Measurements from ENCODE around the gene PPP3CB. TPM values are rescaled to one million over a fixed set of nuclear protein-coding genes. Genes with fewer than 3 reads are reported as not detected.
A peak's percentile ranks its signal among the peaks of the same experiment; 100 is the strongest.

The PPP3CB gene
- total RNA-seq, 2 donors from 2014 or later = 31.8 to 37.4 TPM

- ATAC-seq (no peak), DNase-seq (no peak)
- H3K27ac Mint-ChIP-seq = no peak overlapping the region
- H3K4me1 Mint-ChIP-seq = peaks cover 15% of the 10 kb centered on the region
- H3K4me3 Mint-ChIP-seq = no peak overlapping the region
- no peaks in the 10 kb centered on the region for H3K9me3 ChIP-seq (ENCODE audit: control insufficient read depth, low read length, poor library complexity, severe bottlenecking)
- H3K36me3 Mint-ChIP-seq (ENCODE audit: low read depth) = peaks cover 14% of the 10 kb centered on the region
- H3K27me3 Mint-ChIP-seq = no peaks in the 10 kb centered on the region
Observed at GRCh38 chr10:73465978-73466726, 29.7 kb downstream of the PPP3CB start.

GRCh38 chr10:73460897-73461296 is 34.9 kb downstream of the PPP3CB start:
- H3K9me3 ChIP-seq (ENCODE audit: control insufficient read depth, low read length, poor library complexity, severe bottlenecking) = no peaks in the 10 kb centered on the region
- Mint-ChIP-seq H3K4me3 (no peak overlapping the region), H3K4me1 (peaks cover 16% of the 10 kb centered on the region), H3K36me3 (ENCODE audit: low read depth) (peaks cover 13% of the 10 kb centered on the region), H3K27ac (peak overlapping the region; percentile 57), H3K27me3 (no peaks in the 10 kb centered on the region)
- DNase-seq (no peak), ATAC-seq (no peak)

GRCh38 chr10:73459683-73460314 is 36.0 kb downstream of the PPP3CB start:
- H3K27ac Mint-ChIP-seq = peak overlapping the region; percentile 54
- no peaks in the 10 kb centered on the region for H3K9me3 ChIP-seq (ENCODE audit: control insufficient read depth, low read length, poor library complexity, severe bottlenecking)
- H3K36me3 Mint-ChIP-seq (ENCODE audit: low read depth) = peaks cover 15% of the 10 kb centered on the region
- no peaks in the 10 kb centered on the region for H3K27me3 Mint-ChIP-seq
- H3K4me3 Mint-ChIP-seq = no peak overlapping the region
- DNase-seq = no peak
- H3K4me1 Mint-ChIP-seq = peaks cover 16% of the 10 kb centered on the region
- ATAC-seq = no peak

- ATAC-seq = no peak
- Mint-ChIP-seq H3K4me3 (no peak overlapping the region), H3K27me3 (no peaks in the 10 kb centered on the region), H3K27ac (no peak overlapping the region), H3K36me3 (ENCODE audit: low read depth) (peaks cover 10% of the 10 kb centered on the region), H3K4me1 (peaks cover 11% of the 10 kb centered on the region)
- no peaks in the 10 kb centered on the region for H3K9me3 ChIP-seq (ENCODE audit: control insufficient read depth, low read length, poor library complexity, severe bottlenecking)
- DNase-seq = no peak
Observed at GRCh38 chr10:73456187-73456890, 39.5 kb downstream of the PPP3CB start.

- H3K4me3 Mint-ChIP-seq = no peak overlapping the region
- H3K9me3 ChIP-seq (ENCODE audit: control insufficient read depth, low read length, poor library complexity, severe bottlenecking) = no peaks in the 10 kb centered on the region
- H3K4me1 Mint-ChIP-seq = peaks cover 9% of the 10 kb centered on the region
- DNase-seq (no peak), ATAC-seq (no peak)
- no peak overlapping the region for H3K27ac Mint-ChIP-seq
- H3K36me3 Mint-ChIP-seq (ENCODE audit: low read depth) = peaks cover 4% of the 10 kb centered on the region
- no peaks in the 10 kb centered on the region for H3K27me3 Mint-ChIP-seq
Observed at GRCh38 chr10:73449113-73449512, 46.7 kb downstream of the PPP3CB start.

GRCh38 chr10:73448384-73448783 is 47.4 kb downstream of the PPP3CB start:
- ATAC-seq = no peak
- DNase-seq = no peak
- no peaks in the 10 kb centered on the region for H3K9me3 ChIP-seq (ENCODE audit: control insufficient read depth, low read length, poor library complexity, severe bottlenecking)
- Mint-ChIP-seq H3K27ac (no peak overlapping the region), H3K36me3 (ENCODE audit: low read depth) (peaks cover 2% of the 10 kb centered on the region), H3K4me1 (peaks cover 9% of the 10 kb centered on the region), H3K4me3 (no peak overlapping the region), H3K27me3 (no peaks in the 10 kb centered on the region)

- no peaks in the 10 kb centered on the region for H3K27me3 Mint-ChIP-seq
- H3K27ac Mint-ChIP-seq = peak overlapping the region; percentile 32
- H3K9me3 ChIP-seq (ENCODE audit: control insufficient read depth, low read length, poor library complexity, severe bottlenecking) = no peaks in the 10 kb centered on the region
- no peak for DNase-seq
- H3K4me3 Mint-ChIP-seq = no peak overlapping the region
- H3K4me1 Mint-ChIP-seq = peaks cover 9% of the 10 kb centered on the region
- H3K36me3 Mint-ChIP-seq (ENCODE audit: low read depth) = peaks cover 2% of the 10 kb centered on the region
- ATAC-seq = no peak
Observed at GRCh38 chr10:73446926-73447325, 48.9 kb downstream of the PPP3CB start.

- Mint-ChIP-seq H3K36me3 (ENCODE audit: low read depth) (no peaks in the 10 kb centered on the region), H3K27me3 (no peaks in the 10 kb centered on the region), H3K27ac (no peak overlapping the region), H3K4me3 (no peak overlapping the region), H3K4me1 (peaks cover 4% of the 10 kb centered on the region)
- ATAC-seq (no peak), DNase-seq (no peak)
- no peaks in the 10 kb centered on the region for H3K9me3 ChIP-seq (ENCODE audit: control insufficient read depth, low read length, poor library complexity, severe bottlenecking)
Observed at GRCh38 chr10:73444457-73444856, 51.4 kb downstream of the PPP3CB start.

GRCh38 chr10:73439605-73440312 is 56.1 kb downstream of the PPP3CB start:
- H3K9me3 ChIP-seq (ENCODE audit: control insufficient read depth, low read length, poor library complexity, severe bottlenecking) = no peaks in the 10 kb centered on the region
- peak overlapping the region; percentile 73 for H3K27ac Mint-ChIP-seq
- H3K4me1 Mint-ChIP-seq = peaks cover 2% of the 10 kb centered on the region
- H3K27me3 Mint-ChIP-seq = no peaks in the 10 kb centered on the region
- ATAC-seq = no peak
- H3K36me3 Mint-ChIP-seq (ENCODE audit: low read depth) = no peaks in the 10 kb centered on the region
- no peak overlapping the region for H3K4me3 Mint-ChIP-seq
- DNase-seq = no peak

- H3K36me3 Mint-ChIP-seq (ENCODE audit: low read depth) = no peaks in the 10 kb centered on the region
Observed at GRCh38 chr10:73439055-73439454, 56.8 kb downstream of the PPP3CB start.

GRCh38 chr10:73433538-73433867 is 62.3 kb downstream of the PPP3CB start, which contains the start of gene MSS51:
MSS51 (minus strand) TSS chr10:73433561; CDS start chr10:73428284, 5,277 bp downstream.
- ATAC-seq (peak; percentile 57), DNase-seq (no peak)
- H3K4me3 Mint-ChIP-seq = peak within 1 kb of the TSS; percentile 25
- H3K36me3 Mint-ChIP-seq (ENCODE audit: low read depth) = no peaks in the 10 kb centered on the region
- peak within 1 kb of the TSS; percentile 73 for H3K27ac Mint-ChIP-seq
- H3K27me3 Mint-ChIP-seq = no peaks in the 10 kb centered on the region
- no peaks in the 10 kb centered on the region for H3K9me3 ChIP-seq (ENCODE audit: control insufficient read depth, low read length, poor library complexity, severe bottlenecking)
- H3K4me1 Mint-ChIP-seq = peaks cover 17% of the 10 kb centered on the region

More at GRCh38 chr10:73439055-73439454, 56.8 kb downstream of the PPP3CB start:
- H3K9me3 ChIP-seq (ENCODE audit: control insufficient read depth, low read length, poor library complexity, severe bottlenecking) = no peaks in the 10 kb centered on the region
- ATAC-seq (no peak), DNase-seq (no peak)
- H3K4me3 Mint-ChIP-seq = no peak overlapping the region
- no peaks in the 10 kb centered on the region for H3K27me3 Mint-ChIP-seq
- no peak overlapping the region for H3K27ac Mint-ChIP-seq
- H3K4me1 Mint-ChIP-seq = peaks cover 4% of the 10 kb centered on the region

- no peak for ATAC-seq
- no peaks in the 10 kb centered on the region for H3K9me3 ChIP-seq (ENCODE audit: control insufficient read depth, low read length, poor library complexity, severe bottlenecking)
- H3K4me3 Mint-ChIP-seq = peak overlapping the region; percentile 25
- no peak for DNase-seq
- H3K27ac Mint-ChIP-seq = peak overlapping the region; percentile 73
- no peaks in the 10 kb centered on the region for H3K27me3 Mint-ChIP-seq
- no peaks in the 10 kb centered on the region for H3K36me3 Mint-ChIP-seq (ENCODE audit: low read depth)
- peaks cover 17% of the 10 kb centered on the region for H3K4me1 Mint-ChIP-seq
Observed at GRCh38 chr10:73432646-73433537, 62.9 kb downstream of the PPP3CB start.

Data from T-helper 17 cell (primary cell).